GM12878 (cell line): ENCODE results near the gene CCDC102B. TPM values are rescaled to one million over a fixed set of nuclear protein-coding genes. Genes with fewer than 3 reads are reported as not detected.

Experiments used
- ATAC-seq: fragments of 200-7000 bp; cut with Tn5 transposase; 3 replicates; pipeline ENCODE4 v1.9.1; 2020; ENCODE audit warnings: mild to moderate bottlenecking, moderate library complexity
- BruUV-seq: library from RNA; stranded (reverse); fragments of 400-500 nt; replicated peaks from 2 replicates; lab custom pipeline; 2021; lab: Mats Ljungman, UMichigan
- CTCF ChIA-PET: fragments of 300-600 bp; sonication (Branson Sonifier 250); formaldehyde crosslinking; extraction: SDS; loops from one replicate; lab custom pipeline; 2021; ENCODE audit warnings: inconsistent platforms; lab: Yijun Ruan, JAX
- POLR2A ChIA-PET: fragments of 350-600 bp; formaldehyde crosslinking; extraction: SDS; loops from one replicate; lab custom pipeline; 2021; ENCODE audit warnings: inconsistent platforms; lab: Charles Lee
- RAD21 ChIA-PET: fragments of 300-600 bp; sonication (Branson Sonifier 250); formaldehyde crosslinking; loops from one replicate; lab custom pipeline; 2023; ENCODE audit warnings: antibody characterized with exemption; ENCODE audit not compliant: unreplicated experiment; lab: Charles Lee
- SMC1A ChIA-PET: fragments of 300-600 bp; sonication (Branson Sonifier 250); formaldehyde crosslinking; loops from one replicate; lab custom pipeline; 2023; ENCODE audit not compliant: unreplicated experiment, uncharacterized antibody; lab: Charles Lee
- DNase-seq: peaks from one replicate; pipeline ENCODE4 v3.0.0-alpha.2; 2011; ENCODE audit warnings: low read depth, low spot score
- FAIRE-seq: peaks from 3 replicates; lab custom pipeline; 2011; peaks lifted over from hg19 to GRCh38; lab: Jason Lieb, UNC
- H2AFZ ChIP-seq: 2 replicates; pipeline ENCODE4 v1.6.0; 2011; ENCODE audit warnings: low read depth, low read length, control low read depth; ENCODE audit not compliant: control insufficient read depth
- H3K27ac ChIP-seq: 2 replicates; pipeline ENCODE4 v1.5.1; 2011; ENCODE audit warnings: control low read depth; ENCODE audit not compliant: control insufficient read depth, insufficient read depth
- H3K27me3 ChIP-seq, 2 experiments: replicated peaks in 1 of 2; 2 replicates each; pipeline versions ENCODE4 v1.6.0 to v1.6.1; 2011; ENCODE audit warnings: low read length in 1 of 2; ENCODE audit not compliant: control insufficient read depth in 2 of 2, insufficient read depth in 2 of 2
- H3K36me3 ChIP-seq, 2 experiments: 2 replicates each; pipeline ENCODE4 v1.5.1; 2011; ENCODE audit warnings: low read length in 1 of 2; ENCODE audit not compliant: control insufficient read depth in 2 of 2, insufficient read depth in 2 of 2
- H3K4me1 ChIP-seq: 2 replicates; pipeline ENCODE4 v1.6.1; 2011; ENCODE audit warnings: mild to moderate bottlenecking, low read length, moderate library complexity, mixed read lengths; ENCODE audit not compliant: control insufficient read depth, insufficient read depth
- H3K4me2 ChIP-seq: 2 replicates; pipeline ENCODE4 v1.6.0; 2011; ENCODE audit warnings: control low read depth; ENCODE audit not compliant: control insufficient read depth, insufficient read depth
- H3K4me3 ChIP-seq: fragments of 200-600 bp; sonication (generic); 2 replicates; pipeline ENCODE4 v1.5.1; 2016
- H3K79me2 ChIP-seq: 2 replicates; pipeline ENCODE4 v1.6.0; 2011; ENCODE audit warnings: low read length; ENCODE audit not compliant: control insufficient read depth, insufficient read depth
- H3K9ac ChIP-seq: 2 replicates; pipeline ENCODE4 v1.8.0; 2011; ENCODE audit warnings: low read length, control low read depth, mixed read lengths; ENCODE audit not compliant: control insufficient read depth, insufficient read depth
- H3K9me3 ChIP-seq: replicated peaks from 3 replicates; pipeline ENCODE4 v1.5.1; 2011; ENCODE audit warnings: mild to moderate bottlenecking, low read length; ENCODE audit not compliant: control insufficient read depth, insufficient read depth
- H4K20me1 ChIP-seq: 2 replicates; pipeline ENCODE4 v1.6.0; 2011; ENCODE audit not compliant: control insufficient read depth, insufficient read depth
- ATF7 ChIP-seq: fragments of 450-650 bp; IDR thresholded peaks from 2 replicates; pipeline ENCODE4 v1.6.1; 2016; ENCODE audit warnings: low read depth, mild to moderate bottlenecking
- CBX5 ChIP-seq: sonication (generic); IDR thresholded peaks from 2 replicates; pipeline ENCODE4 v1.6.1; 2016; ENCODE audit warnings: low read depth, moderate library complexity, mild to moderate bottlenecking, inconsistent platforms
- EP300 ChIP-seq, 2 experiments: fragments of 150-350 bp in 1 of 2; IDR thresholded peaks; 2 replicates each; pipeline ENCODE4 v1.6.1; 2011 to 2012; ENCODE audit warnings: low read depth in 2 of 2, low read length in 2 of 2, borderline replicate concordance in 1 of 2, improper control_type of control experiment in 1 of 2, inconsistent platforms in 1 of 2; ENCODE audit not compliant: control insufficient read depth in 1 of 2
- EZH2 ChIP-seq: IDR thresholded peaks from 2 replicates; pipeline ENCODE4 v1.6.1; 2012; ENCODE audit warnings: low read depth, mild to moderate bottlenecking, control low read depth, inconsistent platforms, low read length, borderline replicate concordance; ENCODE audit not compliant: control insufficient read depth
- GABPA ChIP-seq: IDR thresholded peaks from 2 replicates; pipeline ENCODE4 v1.6.1; 2014; ENCODE audit warnings: antibody characterized with exemption, low read depth, mild to moderate bottlenecking, inconsistent platforms
- MXI1 ChIP-seq: fragments of 150-350 bp; IDR thresholded peaks from 2 replicates; pipeline ENCODE4 v1.6.1; 2011; ENCODE audit warnings: low read depth, mild to moderate bottlenecking, inconsistent platforms, low read length, improper control_type of control experiment
- NRF1 ChIP-seq: conservative IDR thresholded peaks from 2 replicates; pipeline ENCODE4 v1.6.1; 2011; ENCODE audit warnings: mild to moderate bottlenecking, low read depth, low read length, improper control_type of control experiment
- PAX5 ChIP-seq: IDR thresholded peaks from 2 replicates; pipeline ENCODE4 v1.6.1; 2011; ENCODE audit warnings: low read depth, low read length, borderline replicate concordance
- SMAD5 ChIP-seq: IDR thresholded peaks from 2 replicates; pipeline ENCODE4 v1.6.1; 2016; ENCODE audit warnings: antibody characterized with exemption, low read depth
- SMC3 ChIP-seq: IDR thresholded peaks from 2 replicates; pipeline ENCODE4 v1.6.1; 2011; ENCODE audit warnings: low read length, improper control_type of control experiment, borderline replicate concordance
- SPI1 ChIP-seq: IDR thresholded peaks from 2 replicates; pipeline ENCODE4 v1.6.1; 2011; ENCODE audit warnings: low read depth, mild to moderate bottlenecking, low read length, moderate library complexity, borderline replicate concordance; ENCODE audit not compliant: insufficient read depth
- ZNF207 ChIP-seq: fragments of 450-650 bp; IDR thresholded peaks from 2 replicates; pipeline ENCODE4 v1.6.1; 2014; ENCODE audit warnings: antibody characterized with exemption, mild to moderate bottlenecking, borderline replicate concordance
- ZNF274 ChIP-seq: IDR thresholded peaks from one replicate; pipeline ENCODE4 v1.8.0; 2011; ENCODE audit not compliant: insufficient read length, insufficient read depth
- WGBS: methylation state at CpG from one replicate; pipeline ENCODE4 v1.1.6; 2016; ENCODE audit warnings: low lambda C conversion rate; ENCODE audit not compliant: insufficient replicate concordance, insufficient coverage; ENCODE audit errors: missing lambda C conversion rate; 5-methylcytosine and 5-hydroxymethylcytosine counted together
- in situ Hi-C: fragments of 300-500 bp; cut with MboI; formaldehyde crosslinking; loops from 9 replicates; pipeline ENCODE4 v1.14.3; 2018; ENCODE audit warnings: mixed read lengths
- intact Hi-C: fragments of 100-400 bp; cut with micrococcal nuclease; formaldehyde crosslinking; loops from one replicate; pipeline ENCODE4 v1.14.2; 2022; ENCODE audit not compliant: unreplicated experiment
- polyA plus RNA-seq, 11 experiments: library from polyadenylated mRNA; depleted of rRNA in 4 of 11; unstranded in 6 of 11; stranded (reverse) in 5 of 11; fragments of >200 nt; fragmentation: Nextera tagmentation in 4 of 11; fragmentation: Illumina TruSeq in 1 of 11; extraction: Ambion mirVana in 4 of 11; extraction: Trizol in 1 of 11; gene quantifications; 1 replicate in 1 of 11; 2 replicates in 10 of 11; pipeline versions ENCODE4 v1.2.1 to v1.2.3, GENCODE V29; 2011 to 2016; ENCODE audit warnings: inconsistent platforms in 2 of 11, missing spikeins in 2 of 11, low read depth in 1 of 11
- total RNA-seq, 4 experiments: library from RNA; depleted of rRNA in 3 of 4; stranded (reverse); fragments of >200 nt in 3 of 4; fragmentation: Illumina TruSeq in 1 of 4; extraction: Trizol in 1 of 4; gene quantifications; 2 replicates each; pipeline versions ENCODE4 v1.2.1 to v1.2.3, GENCODE V29; 2013 to 2021
- TF ChIP-seq, protein P1 (sequence below): fragments of 450-650 bp; IDR thresholded peaks from 2 replicates; pipeline ENCODE4 v1.6.1; 2017; ENCODE audit warnings: mild to moderate bottlenecking, moderate library complexity

The CCDC102B gene
- total and polyA plus RNA-seq, 10 of the 15 experiments (the other 5 are each of a cell fraction or from before 2014, with no cell fraction given), result 2.7 to 4.7 (median 3.3) TPM

DNA sequence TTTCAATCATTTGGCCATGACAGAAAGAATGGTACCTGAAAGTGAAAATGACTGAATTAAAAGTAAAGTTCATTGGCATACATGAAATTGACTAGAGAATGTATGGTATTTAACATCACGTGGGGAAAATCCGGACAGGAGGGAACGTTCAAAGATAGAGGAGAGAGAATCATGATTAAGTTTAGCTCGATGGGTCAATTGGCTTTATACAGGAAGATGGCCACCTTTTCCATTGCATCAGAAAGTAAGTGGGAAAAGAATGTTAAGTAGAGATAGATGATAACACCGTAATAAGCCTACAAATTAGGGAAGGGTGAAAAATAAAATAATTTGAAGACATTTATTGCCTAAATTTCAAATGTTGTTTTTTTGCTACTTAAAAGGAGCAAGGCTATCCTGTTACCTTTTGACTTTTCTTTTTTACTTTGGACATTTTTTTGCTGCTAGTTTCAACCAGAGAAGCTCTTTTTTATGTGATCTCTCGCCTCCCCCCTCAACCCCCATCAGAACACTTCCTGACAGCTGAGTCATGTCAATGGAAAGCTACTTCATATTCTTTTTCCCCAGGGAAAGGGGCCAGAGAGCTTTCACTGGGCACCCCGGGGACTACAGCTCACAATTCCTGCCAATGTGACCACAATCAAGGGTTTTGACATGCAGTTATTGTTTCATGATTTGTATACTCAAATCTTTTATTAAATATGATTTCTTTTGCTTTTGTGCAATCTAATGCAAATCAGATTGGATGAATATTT is 767 bp upstream of the CCDC102B start:
- Histone ChIP-seq H3K79me2 (no peaks in the 10 kb centered on the region), H3K9me3 (no peaks in the 10 kb centered on the region), H3K27ac (no peak overlapping the region), H3K27me3 (no peaks in the 10 kb centered on the region), H2AFZ (no peak overlapping the region), H3K36me3 (no peaks in the 10 kb centered on the region), H3K4me3 (no peak overlapping the region), H3K4me1 (no peaks in the 10 kb centered on the region), H3K9ac (no peak overlapping the region), H4K20me1 (no peaks in the 10 kb centered on the region), H3K4me2 (no peak overlapping the region)
- no peak for TF ChIP-seq SMAD5
- no peak for TF ChIP-seq GABPA
- no peak for TF ChIP-seq ZNF274
- BruUV-seq, result no TSS peak
- ChIA-PET SMC1A (no interaction called here), RAD21 (no interaction called here), CTCF (no interaction called here), POLR2A (no interaction called here)
- 33% methylated on average over 7 of the region's 7 CpGs for WGBS
- DNase-seq (no peak), ATAC-seq (no peak), FAIRE-seq (no peak)
- intact Hi-C loops, result no loop called here
- in situ Hi-C loops, result no loop called here

DNA sequence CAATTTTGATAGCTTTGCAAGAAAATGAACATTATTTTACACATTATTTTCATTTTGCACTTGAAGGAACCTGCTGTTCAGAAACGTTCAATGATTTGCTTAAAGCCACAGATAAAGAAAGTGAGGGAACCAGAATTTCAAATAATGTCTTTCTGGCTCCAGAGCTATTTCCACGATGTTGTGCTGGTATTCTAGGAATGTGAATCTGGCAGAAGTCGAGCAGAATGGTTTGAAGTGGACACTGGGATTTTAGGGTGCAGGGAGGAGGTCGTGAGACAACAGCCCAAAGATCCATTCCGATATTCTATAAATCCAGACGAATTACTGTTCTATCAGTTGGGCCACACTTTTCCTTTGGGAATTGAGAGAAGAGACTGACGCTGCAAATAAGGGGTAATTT is 2.2 kb downstream of the CCDC102B start:
- Histone ChIP-seq H3K4me2 (no peak overlapping the region), H3K9ac (no peak overlapping the region), H4K20me1 (no peaks in the 10 kb centered on the region), H3K9me3 (no peaks in the 10 kb centered on the region), H2AFZ (no peak overlapping the region), H3K4me3 (no peak overlapping the region), H3K27me3 (no peaks in the 10 kb centered on the region), H3K79me2 (no peaks in the 10 kb centered on the region), H3K27ac (no peak overlapping the region), H3K36me3 (no peaks in the 10 kb centered on the region), H3K4me1 (no peaks in the 10 kb centered on the region)
- DNase-seq (no peak), FAIRE-seq (no peak), ATAC-seq (no peak)
- intact Hi-C loops (no loop called here), in situ Hi-C loops (no loop called here)
- CTCF ChIA-PET, result no interaction called here
- RAD21 ChIA-PET, result no interaction called here
- SMC1A ChIA-PET, result interaction anchor here (0.6 kb wide), 1 partner anchor 123 kb away, joined by 3 read pairs; no protein-coding TSS in a partner anchor
- POLR2A ChIA-PET, result no interaction called here
- BruUV-seq, result no TSS peak
- 6% methylated on average over 7 of the region's 7 CpGs for WGBS
- TF ChIP-seq EP300 (IDR thresholded peaks at IDR 0.05; ENCODE audit: borderline replicate concordance in 1 of 2, control insufficient read depth in 1 of 2, low read depth in 2 of 2, low read length in 2 of 2) (no peak), NRF1 (no peak), SPI1 (no peak), EZH2 (no peak), SMC3 (no peak), ZNF207 (no peak), ATF7 (no peak), PAX5 (no peak), MXI1 (no peak), CBX5 (no peak)
- TF ChIP-seq, protein P1, sequence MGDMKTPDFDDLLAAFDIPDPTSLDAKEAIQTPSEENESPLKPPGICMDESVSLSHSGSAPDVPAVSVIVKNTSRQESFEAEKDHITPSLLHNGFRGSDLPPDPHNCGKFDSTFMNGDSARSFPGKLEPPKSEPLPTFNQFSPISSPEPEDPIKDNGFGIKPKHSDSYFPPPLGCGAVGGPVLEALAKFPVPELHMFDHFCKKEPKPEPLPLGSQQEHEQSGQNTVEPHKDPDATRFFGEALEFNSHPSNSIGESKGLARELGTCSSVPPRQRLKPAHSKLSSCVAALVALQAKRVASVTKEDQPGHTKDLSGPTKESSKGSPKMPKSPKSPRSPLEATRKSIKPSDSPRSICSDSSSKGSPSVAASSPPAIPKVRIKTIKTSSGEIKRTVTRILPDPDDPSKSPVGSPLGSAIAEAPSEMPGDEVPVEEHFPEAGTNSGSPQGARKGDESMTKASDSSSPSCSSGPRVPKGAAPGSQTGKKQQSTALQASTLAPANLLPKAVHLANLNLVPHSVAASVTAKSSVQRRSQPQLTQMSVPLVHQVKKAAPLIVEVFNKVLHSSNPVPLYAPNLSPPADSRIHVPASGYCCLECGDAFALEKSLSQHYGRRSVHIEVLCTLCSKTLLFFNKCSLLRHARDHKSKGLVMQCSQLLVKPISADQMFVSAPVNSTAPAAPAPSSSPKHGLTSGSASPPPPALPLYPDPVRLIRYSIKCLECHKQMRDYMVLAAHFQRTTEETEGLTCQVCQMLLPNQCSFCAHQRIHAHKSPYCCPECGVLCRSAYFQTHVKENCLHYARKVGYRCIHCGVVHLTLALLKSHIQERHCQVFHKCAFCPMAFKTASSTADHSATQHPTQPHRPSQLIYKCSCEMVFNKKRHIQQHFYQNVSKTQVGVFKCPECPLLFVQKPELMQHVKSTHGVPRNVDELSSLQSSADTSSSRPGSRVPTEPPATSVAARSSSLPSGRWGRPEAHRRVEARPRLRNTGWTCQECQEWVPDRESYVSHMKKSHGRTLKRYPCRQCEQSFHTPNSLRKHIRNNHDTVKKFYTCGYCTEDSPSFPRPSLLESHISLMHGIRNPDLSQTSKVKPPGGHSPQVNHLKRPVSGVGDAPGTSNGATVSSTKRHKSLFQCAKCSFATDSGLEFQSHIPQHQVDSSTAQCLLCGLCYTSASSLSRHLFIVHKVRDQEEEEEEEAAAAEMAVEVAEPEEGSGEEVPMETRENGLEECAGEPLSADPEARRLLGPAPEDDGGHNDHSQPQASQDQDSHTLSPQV, result no peak
